ENCODE measurements around the gene FAM171A1. TPM values are rescaled to one million over a fixed set of nuclear protein-coding genes. Genes with fewer than 3 reads are reported as not detected.
"Not testable (repeated sequence)": the region's sequence is repeated elsewhere in the genome, so short reads cannot be mapped to it uniquely, and the experiment has no call there.

The FAM171A1 gene
- total RNA-seq, 2 donors from 2014 or later = 0.24 to 0.47 TPM

DNA sequence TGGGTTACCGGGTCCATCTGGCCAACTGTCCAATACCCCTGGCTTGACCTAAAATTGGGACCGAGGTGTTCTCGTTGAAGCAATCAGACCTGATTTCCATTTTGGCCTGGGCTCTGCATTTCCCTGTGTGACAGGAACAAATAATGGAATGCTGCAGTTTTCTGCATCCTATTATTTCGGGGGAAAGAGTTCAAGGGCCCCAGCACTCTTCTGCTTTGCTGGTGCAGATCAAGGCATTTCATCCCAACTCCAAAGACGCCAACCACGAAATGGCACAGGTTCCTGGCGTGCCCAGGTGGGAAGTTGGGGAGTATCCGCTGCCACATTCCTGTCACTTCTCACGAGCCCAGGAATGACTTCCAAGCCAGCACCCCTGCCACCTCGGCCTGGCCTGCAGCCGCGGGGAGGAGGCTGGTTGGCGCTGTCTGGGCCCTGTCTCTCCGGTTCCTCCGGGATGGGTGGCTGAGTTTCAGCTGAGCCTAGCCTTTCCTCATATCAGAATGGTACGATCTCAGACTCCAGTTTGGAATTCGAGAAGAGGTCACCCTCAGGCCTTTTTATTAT lies 56.5 kb downstream of the FAM171A1 start:
- Mint-ChIP-seq H3K36me3 (no peaks in the 10 kb centered on the region), H3K27ac (no peak overlapping the region), H3K9me3 (no peaks in the 10 kb centered on the region), H3K4me3 (no peak overlapping the region), H3K4me1 (ENCODE audit: low read depth in 2 of 2) (peaks cover 0 to 4% of the 10 kb centered on the region in 2 donors), H3K27me3 (peaks cover 7 to 11% of the 10 kb centered on the region in 2 donors)
- ATAC-seq = no peak
- no peak for DNase-seq (ENCODE audit: low spot score)

DNA sequence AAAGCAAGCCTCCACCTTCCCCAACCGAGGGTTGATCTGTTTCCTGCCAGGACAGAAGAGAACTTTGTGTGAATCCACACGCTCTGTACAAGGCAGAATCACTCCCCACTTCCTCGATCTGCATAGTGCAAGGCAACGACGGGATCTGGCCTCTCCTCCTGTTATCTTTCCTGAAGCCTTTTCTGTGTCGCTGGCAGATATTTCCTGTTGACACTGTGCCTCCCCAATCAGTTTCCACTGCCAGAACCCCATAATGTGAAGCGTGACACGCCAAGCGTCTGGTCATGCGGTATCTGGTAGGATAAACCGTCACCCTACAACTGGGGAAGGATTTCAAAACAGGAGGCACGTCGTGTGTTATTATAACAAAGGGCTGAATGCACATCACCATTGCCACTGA lies 57.2 kb downstream of the FAM171A1 start:
- Mint-ChIP-seq H3K4me1 (ENCODE audit: low read depth in 2 of 2) (peaks cover 0 to 4% of the 10 kb centered on the region in 2 donors), H3K27me3 (peaks cover 7 to 12% of the 10 kb centered on the region in 2 donors), H3K4me3 (no peak overlapping the region), H3K36me3 (no peaks in the 10 kb centered on the region), H3K9me3 (no peaks in the 10 kb centered on the region), H3K27ac (no peak overlapping the region)
- no peak for DNase-seq (ENCODE audit: low spot score)
- ATAC-seq = no peak

DNA sequence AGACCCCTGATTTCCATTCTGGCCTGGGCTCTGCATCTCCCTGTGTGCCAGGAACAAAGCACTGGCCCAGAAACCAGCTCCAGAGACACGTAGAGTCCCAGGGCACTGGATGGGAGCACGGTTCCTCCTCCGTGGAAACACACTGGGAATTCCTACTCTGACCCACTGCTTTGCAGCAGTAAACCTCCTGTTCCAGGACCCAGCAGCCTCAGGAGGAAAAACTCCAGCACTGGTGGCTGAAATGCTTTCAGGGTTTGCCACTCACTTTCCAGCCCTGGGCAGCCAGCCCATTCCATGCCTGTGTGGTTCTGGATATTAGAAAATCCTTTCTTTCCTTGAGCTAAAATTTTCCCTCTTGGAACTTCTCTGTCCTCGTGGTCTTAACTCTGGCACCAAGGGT lies 58.0 kb downstream of the FAM171A1 start:
- no peak for ATAC-seq

DNA sequence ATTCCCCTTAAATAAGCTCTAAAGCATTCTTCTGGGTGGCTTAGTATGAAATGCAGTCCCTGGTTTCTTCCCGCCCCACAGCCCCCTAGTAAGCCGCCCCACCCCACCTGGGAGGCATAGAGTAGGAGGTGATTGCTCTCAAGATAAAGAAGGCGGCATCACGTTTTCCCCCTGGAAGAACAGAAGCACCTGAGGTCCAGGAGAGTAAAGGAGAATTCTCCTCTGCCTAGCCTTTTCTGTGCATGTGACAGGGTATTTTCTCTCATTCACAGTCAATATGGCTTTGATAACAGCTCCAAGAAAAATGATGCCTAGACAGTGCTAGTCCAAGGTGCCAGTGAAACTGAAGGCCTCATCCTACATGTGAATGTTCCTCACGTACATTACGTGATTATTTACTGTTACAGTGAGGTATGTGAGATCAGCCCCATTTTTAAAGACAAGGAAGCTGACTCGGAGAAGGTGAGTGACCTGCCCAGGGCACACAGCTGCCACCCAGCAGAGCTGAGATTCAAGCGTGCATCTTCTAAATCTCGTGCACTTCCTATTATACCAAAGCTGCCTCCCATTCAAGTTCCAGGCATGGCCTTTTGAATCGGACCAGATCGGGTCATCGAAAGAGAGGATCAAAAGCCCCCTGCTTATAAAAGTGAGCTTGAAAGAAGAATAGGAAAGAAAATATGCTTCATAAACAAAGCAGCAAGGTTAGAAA lies 59.4 kb downstream of the FAM171A1 start:
- peaks cover 0 to 4% of the 10 kb centered on the region in 2 donors for H3K4me1 Mint-ChIP-seq (ENCODE audit: low read depth in 2 of 2)
- H3K9me3 Mint-ChIP-seq = no peaks in the 10 kb centered on the region
- peaks cover under 1 to 7% of the 10 kb centered on the region in 2 donors for H3K27me3 Mint-ChIP-seq
- no peak for ATAC-seq
- DNase-seq (ENCODE audit: low spot score) = no peak
- H3K4me3 Mint-ChIP-seq = no peak overlapping the region
- no peaks in the 10 kb centered on the region for H3K36me3 Mint-ChIP-seq
- H3K27ac Mint-ChIP-seq = no peak overlapping the region

More for the DNA sequence above, 58.0 kb downstream of the FAM171A1 start:
- DNase-seq (ENCODE audit: low spot score) = no peak
- H3K4me1 Mint-ChIP-seq (ENCODE audit: low read depth in 2 of 2) = peaks cover 0 to 4% of the 10 kb centered on the region in 2 donors
- no peak overlapping the region for H3K27ac Mint-ChIP-seq
- H3K36me3 Mint-ChIP-seq = no peaks in the 10 kb centered on the region
- no peaks in the 10 kb centered on the region for H3K9me3 Mint-ChIP-seq
- H3K27me3 Mint-ChIP-seq = peaks cover 6 to 12% of the 10 kb centered on the region in 2 donors
- H3K4me3 Mint-ChIP-seq = no peak overlapping the region

DNA sequence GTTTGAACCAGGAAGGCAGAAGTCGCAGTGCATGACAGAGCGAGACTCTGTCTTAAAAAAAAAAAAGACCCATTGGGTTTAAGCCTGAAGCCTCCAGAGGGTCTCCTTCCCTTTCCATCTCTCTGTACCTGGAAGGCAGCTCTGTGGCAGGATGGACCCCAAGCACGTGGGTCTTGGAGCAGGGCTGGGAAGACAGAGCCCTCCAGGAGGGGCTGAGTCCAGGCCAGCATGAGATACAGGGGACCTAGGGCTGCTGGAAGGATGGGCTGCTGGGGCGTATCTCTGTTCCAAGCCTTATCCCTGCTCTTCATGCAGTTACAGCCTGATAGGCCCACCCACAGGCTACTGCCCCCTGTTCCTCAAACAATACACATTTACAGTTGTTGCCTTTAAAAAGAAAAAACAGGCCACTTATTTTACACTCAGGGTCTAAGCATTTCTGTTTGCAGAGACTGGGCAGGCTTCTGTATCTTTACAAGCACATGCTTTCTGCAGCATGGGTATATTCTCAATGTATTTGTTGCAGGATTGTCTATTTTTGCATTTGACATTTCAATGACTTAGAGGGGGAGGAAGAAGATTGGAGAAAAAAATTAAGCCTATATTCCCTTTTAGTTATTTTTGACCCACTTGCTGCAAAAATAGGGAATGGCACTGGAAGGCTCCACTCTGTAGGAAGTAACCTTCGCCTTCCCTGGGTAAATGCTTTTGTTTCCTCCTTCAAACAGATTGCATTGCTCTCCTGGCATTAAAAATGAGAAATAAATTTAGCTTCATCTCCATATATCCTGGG lies 60.1 kb downstream of the FAM171A1 start:
- Mint-ChIP-seq H3K4me1 (ENCODE audit: low read depth in 2 of 2) (peaks cover 0 to 4% of the 10 kb centered on the region in 2 donors), H3K4me3 (no peak overlapping the region), H3K9me3 (no peaks in the 10 kb centered on the region), H3K36me3 (no peaks in the 10 kb centered on the region), H3K27me3 (peaks cover 0 to 5% of the 10 kb centered on the region in 2 donors), H3K27ac (no peak overlapping the region)
- peak in 1 of 2 donors; percentile 53 for ATAC-seq
- DNase-seq (ENCODE audit: low spot score) = no peak

DNA sequence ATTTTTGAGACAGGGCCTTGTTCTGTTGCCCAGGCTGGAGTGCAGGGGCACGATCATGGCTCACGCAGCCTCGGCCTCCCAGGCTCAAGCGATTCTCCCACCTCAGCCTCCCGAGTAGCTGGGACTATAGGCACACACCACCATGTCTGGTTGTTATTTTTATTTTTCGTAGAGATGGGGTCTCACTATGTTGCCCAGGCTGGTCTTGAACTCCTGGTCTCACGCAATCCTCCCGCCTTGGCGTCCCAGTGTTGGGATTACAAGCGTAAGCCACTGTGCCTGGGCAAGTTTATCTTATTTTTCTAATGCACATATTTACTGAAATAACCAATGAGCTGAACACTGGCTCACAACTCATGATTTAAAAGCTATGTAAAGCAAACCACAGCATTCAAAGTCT lies 61.9 kb downstream of the FAM171A1 start:
- Mint-ChIP-seq H3K9me3 (no peaks in the 10 kb centered on the region), H3K27me3 (peaks cover 5 to 12% of the 10 kb centered on the region in 2 donors), H3K4me1 (ENCODE audit: low read depth in 2 of 2) (peaks cover 0 to 4% of the 10 kb centered on the region in 2 donors), H3K36me3 (no peaks in the 10 kb centered on the region), H3K4me3 (no peak overlapping the region), H3K27ac (no peak overlapping the region)
- DNase-seq (ENCODE audit: low spot score) = no peak
- ATAC-seq = no peak

DNA sequence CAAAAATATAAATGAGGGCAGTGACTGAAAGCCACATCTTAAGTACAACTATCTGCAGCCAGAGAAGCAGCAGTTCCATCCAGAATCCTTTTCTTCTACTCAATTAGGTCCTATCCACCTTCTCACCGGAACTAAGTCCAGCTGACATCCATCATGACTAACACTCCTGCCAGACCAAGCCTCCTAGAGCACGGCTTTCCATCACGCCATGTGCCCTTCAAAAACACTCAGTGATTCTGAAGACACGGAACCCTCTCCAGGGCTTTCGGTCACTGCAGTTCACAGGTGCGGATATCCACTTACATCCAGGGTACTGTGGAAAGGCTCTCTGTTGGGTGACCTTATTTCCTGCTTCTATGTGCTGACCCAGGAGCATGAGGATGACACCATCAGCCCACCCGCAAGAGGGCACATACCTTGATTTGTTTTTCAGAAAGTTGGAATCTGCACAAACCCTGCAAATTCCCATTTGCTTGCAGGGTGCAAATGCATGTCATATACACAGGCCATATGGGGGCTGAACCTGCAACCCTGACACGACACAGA lies 64.3 kb downstream of the FAM171A1 start:
- Mint-ChIP-seq H3K27ac (no peak overlapping the region), H3K9me3 (no peaks in the 10 kb centered on the region), H3K36me3 (no peaks in the 10 kb centered on the region), H3K27me3 (peaks cover 5 to 14% of the 10 kb centered on the region in 2 donors), H3K4me1 (ENCODE audit: low read depth in 2 of 2) (no peaks in the 10 kb centered on the region), H3K4me3 (no peak overlapping the region)
- no peak for ATAC-seq
- no peak for DNase-seq (ENCODE audit: low spot score)

DNA sequence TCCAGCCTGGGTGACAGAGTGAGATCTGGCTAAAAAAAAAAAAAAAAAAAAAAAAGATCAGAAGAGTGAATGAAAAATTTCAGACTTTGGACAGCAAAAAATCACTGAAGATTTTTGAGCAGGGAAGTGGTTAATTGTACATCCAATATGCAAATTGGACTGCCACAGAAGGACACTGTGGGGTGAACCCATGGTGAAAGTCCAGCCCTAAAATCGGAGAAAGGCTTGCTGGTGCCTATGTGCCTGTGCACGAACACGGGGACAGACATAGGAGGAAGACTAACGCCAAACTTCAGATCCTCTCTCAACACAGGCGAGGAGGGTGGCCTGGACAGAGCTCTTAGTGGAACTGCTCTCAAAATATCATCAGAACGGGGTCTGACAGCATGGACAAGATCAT lies 65.5 kb downstream of the FAM171A1 start:
- DNase-seq (ENCODE audit: low spot score) (no peak), ATAC-seq (no peak)
- Mint-ChIP-seq H3K27ac (no peak overlapping the region), H3K4me1 (ENCODE audit: low read depth in 2 of 2) (no peaks in the 10 kb centered on the region), H3K36me3 (no peaks in the 10 kb centered on the region), H3K4me3 (no peak overlapping the region), H3K9me3 (no peaks in the 10 kb centered on the region), H3K27me3 (peaks cover 5 to 18% of the 10 kb centered on the region in 2 donors)

DNA sequence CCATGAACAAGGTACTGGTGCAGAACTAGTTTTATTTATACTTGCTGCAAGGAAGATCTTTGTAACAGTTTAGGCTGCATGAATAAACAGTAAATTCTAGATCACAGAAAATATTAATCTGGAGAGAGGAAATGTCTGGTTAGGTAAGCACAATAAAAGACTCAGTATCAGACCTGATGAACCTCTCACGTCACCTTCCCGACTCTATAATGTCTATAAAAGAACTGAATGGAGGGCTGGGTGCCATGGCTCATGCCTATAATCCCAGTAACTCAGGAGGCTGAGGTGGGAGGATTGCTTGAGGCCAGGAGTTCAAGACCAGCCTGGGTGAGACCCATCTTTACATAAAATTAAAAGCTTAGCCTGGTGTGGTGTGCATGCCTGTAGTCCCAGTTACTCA lies 65.9 kb downstream of the FAM171A1 start:
- no peaks in the 10 kb centered on the region for H3K4me1 Mint-ChIP-seq (ENCODE audit: low read depth in 2 of 2)
- peaks cover 5 to 19% of the 10 kb centered on the region in 2 donors for H3K27me3 Mint-ChIP-seq
- ATAC-seq (no peak), DNase-seq (ENCODE audit: low spot score) (no peak)
- H3K36me3 Mint-ChIP-seq = no peaks in the 10 kb centered on the region
- H3K9me3 Mint-ChIP-seq = no peaks in the 10 kb centered on the region
- H3K4me3 Mint-ChIP-seq = no peak overlapping the region
- H3K27ac Mint-ChIP-seq = no peak overlapping the region

DNA sequence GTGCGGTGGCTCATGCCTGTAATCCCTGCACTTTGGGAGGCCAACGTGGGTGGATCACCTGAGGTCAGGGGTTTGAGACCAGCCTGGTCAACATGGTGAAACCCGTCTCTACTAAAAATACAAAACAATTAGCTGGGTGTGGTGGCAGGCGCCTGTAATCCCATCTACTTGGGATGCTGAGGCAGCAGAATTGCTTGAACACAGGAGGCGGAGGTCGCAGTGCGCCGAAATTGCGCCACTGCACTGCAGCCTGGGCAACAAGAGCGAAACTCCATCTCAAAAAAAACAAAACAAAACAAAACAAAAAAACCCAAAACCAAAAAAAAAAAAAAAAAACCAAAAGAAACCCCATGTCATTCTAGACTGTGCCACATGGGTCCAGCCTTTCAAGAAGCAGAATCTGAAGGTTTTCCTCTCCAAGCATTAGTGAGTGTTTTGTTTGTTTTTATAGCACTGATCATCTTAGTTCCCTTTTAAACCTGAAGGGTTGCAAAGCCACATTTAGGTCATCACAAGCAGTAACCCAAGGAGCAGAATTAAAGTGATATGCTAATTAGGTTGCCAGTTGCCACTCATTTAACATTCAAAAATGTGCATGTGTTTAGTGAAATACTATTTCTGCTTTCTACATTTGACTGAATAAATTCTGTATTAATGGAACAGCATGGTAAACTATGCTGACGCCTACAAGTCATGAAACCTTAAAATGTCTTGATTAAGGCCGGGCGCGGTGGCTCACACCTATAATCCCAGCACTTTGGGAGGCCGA lies 68.7 kb downstream of the FAM171A1 start:
- DNase-seq (ENCODE audit: low spot score); H3K4me3 Mint-ChIP-seq; H3K9me3 Mint-ChIP-seq; H3K27ac Mint-ChIP-seq; ATAC-seq; H3K4me1 Mint-ChIP-seq (ENCODE audit: low read depth in 2 of 2); H3K36me3 Mint-ChIP-seq: not testable (repeated sequence)
- H3K27me3 Mint-ChIP-seq = peaks cover 6 to 16% of the 10 kb centered on the region in 2 donors

DNA sequence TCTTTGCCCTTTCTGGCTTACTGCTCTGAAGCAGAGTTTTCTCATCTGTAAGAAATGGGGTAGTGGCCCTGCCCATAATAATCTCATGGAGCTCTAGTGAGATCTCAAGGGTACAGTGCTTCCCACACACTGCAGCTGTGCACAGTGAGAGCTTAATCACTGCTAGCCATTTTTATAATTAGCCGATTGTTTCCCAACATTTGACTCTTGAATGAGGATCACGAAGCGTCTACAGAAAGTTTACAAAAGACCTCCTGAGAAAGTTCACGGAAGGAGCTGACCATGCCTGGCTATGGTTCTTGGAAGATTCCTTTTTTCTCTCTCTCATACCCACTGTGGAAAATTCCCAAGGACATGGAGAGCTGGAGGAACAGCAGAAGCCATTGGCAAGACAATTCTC lies 70.4 kb downstream of the FAM171A1 start:
- H3K36me3 Mint-ChIP-seq = no peaks in the 10 kb centered on the region
- no peak for DNase-seq (ENCODE audit: low spot score)
- ATAC-seq = no peak
- H3K4me1 Mint-ChIP-seq (ENCODE audit: low read depth in 2 of 2) = no peaks in the 10 kb centered on the region
- H3K9me3 Mint-ChIP-seq = no peaks in the 10 kb centered on the region
- no peak overlapping the region for H3K4me3 Mint-ChIP-seq
- H3K27ac Mint-ChIP-seq = no peak overlapping the region
- peaks cover 8 to 19% of the 10 kb centered on the region in 2 donors for H3K27me3 Mint-ChIP-seq

DNA sequence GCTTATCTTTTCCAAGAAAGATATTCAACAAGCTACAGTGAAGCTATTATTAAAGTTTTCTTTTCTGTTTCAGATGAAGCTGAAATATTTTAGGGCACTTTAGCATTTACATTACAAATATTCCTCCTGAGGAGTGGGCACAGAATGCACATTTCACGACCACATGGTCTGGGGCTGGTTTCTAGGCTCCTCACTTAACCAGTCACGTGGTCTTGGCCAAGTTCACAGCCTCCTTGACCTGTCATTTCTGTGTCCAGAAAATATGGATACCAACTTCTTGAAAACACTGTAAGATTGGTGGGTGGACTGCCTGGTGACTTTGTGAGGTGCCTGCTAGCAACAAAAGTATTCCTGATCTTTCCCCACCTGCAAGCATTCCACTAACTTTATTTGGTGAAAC lies 70.9 kb downstream of the FAM171A1 start:
- Mint-ChIP-seq H3K36me3 (no peaks in the 10 kb centered on the region), H3K4me1 (ENCODE audit: low read depth in 2 of 2) (no peaks in the 10 kb centered on the region), H3K4me3 (no peak overlapping the region), H3K27ac (no peak overlapping the region), H3K9me3 (no peaks in the 10 kb centered on the region), H3K27me3 (peaks cover 8 to 25% of the 10 kb centered on the region in 2 donors)
- ATAC-seq (no peak), DNase-seq (ENCODE audit: low spot score) (no peak)

DNA sequence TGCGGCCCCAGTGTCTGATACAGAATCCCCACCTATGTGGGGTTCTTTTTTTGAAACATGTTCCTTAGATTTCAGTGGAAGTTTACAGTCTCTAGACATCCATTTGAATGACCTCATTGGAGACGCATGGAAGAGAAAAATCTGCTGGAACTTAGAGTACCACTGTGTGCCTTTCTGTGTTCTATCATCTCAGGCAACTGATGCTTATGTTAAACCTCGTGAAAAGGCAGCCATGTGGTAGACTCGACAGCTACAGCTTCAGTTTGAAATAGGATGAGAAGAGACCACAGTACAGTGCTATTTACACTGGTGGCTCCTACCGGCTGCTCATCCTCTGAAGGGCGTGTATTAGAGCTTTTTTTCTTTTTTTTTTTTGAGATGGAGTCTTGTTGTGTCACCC lies 74.4 kb downstream of the FAM171A1 start:
- Mint-ChIP-seq H3K4me1 (ENCODE audit: low read depth in 2 of 2) (no peaks in the 10 kb centered on the region), H3K36me3 (no peaks in the 10 kb centered on the region), H3K4me3 (no peak overlapping the region), H3K27me3 (peaks cover 17 to 29% of the 10 kb centered on the region in 2 donors), H3K9me3 (no peaks in the 10 kb centered on the region), H3K27ac (no peak overlapping the region)
- DNase-seq (ENCODE audit: low spot score) (no peak), ATAC-seq (no peak)
